GM12878 (cell line): ENCODE results near the gene SPATA24. TPM values are rescaled to one million over a fixed set of nuclear protein-coding genes. Genes with fewer than 3 reads are reported as not detected.

ENCODE experiments used
- ATAC-seq: fragments of 200-7000 bp; cut with Tn5 transposase; 3 replicates; pipeline ENCODE4 v1.9.1; 2020; ENCODE audit warnings: mild to moderate bottlenecking, moderate library complexity
- BruUV-seq: library from RNA; stranded (reverse); fragments of 400-500 nt; replicated peaks from 2 replicates; lab custom pipeline; 2021; lab: Mats Ljungman, UMichigan
- CTCF ChIA-PET: fragments of 300-600 bp; sonication (Branson Sonifier 250); formaldehyde crosslinking; extraction: SDS; loops from one replicate; lab custom pipeline; 2021; ENCODE audit warnings: inconsistent platforms; lab: Yijun Ruan, JAX
- POLR2A ChIA-PET: fragments of 350-600 bp; formaldehyde crosslinking; extraction: SDS; loops from one replicate; lab custom pipeline; 2021; ENCODE audit warnings: inconsistent platforms; lab: Charles Lee
- RAD21 ChIA-PET: fragments of 300-600 bp; sonication (Branson Sonifier 250); formaldehyde crosslinking; loops from one replicate; lab custom pipeline; 2023; ENCODE audit warnings: antibody characterized with exemption; ENCODE audit not compliant: unreplicated experiment; lab: Charles Lee
- SMC1A ChIA-PET: fragments of 300-600 bp; sonication (Branson Sonifier 250); formaldehyde crosslinking; loops from one replicate; lab custom pipeline; 2023; ENCODE audit not compliant: unreplicated experiment, uncharacterized antibody; lab: Charles Lee
- DNase-seq: peaks from one replicate; pipeline ENCODE4 v3.0.0-alpha.2; 2011; ENCODE audit warnings: low read depth, low spot score
- FAIRE-seq: peaks from 3 replicates; lab custom pipeline; 2011; peaks lifted over from hg19 to GRCh38; lab: Jason Lieb, UNC
- H2AFZ ChIP-seq: 2 replicates; pipeline ENCODE4 v1.6.0; 2011; ENCODE audit warnings: low read depth, low read length, control low read depth; ENCODE audit not compliant: control insufficient read depth
- H3K27ac ChIP-seq: 2 replicates; pipeline ENCODE4 v1.5.1; 2011; ENCODE audit warnings: control low read depth; ENCODE audit not compliant: control insufficient read depth, insufficient read depth
- H3K27me3 ChIP-seq, 2 experiments: replicated peaks in 1 of 2; 2 replicates each; pipeline versions ENCODE4 v1.6.0 to v1.6.1; 2011; ENCODE audit warnings: low read length in 1 of 2; ENCODE audit not compliant: control insufficient read depth in 2 of 2, insufficient read depth in 2 of 2
- H3K36me3 ChIP-seq, 2 experiments: 2 replicates each; pipeline ENCODE4 v1.5.1; 2011; ENCODE audit warnings: low read length in 1 of 2; ENCODE audit not compliant: control insufficient read depth in 2 of 2, insufficient read depth in 2 of 2
- H3K4me1 ChIP-seq: 2 replicates; pipeline ENCODE4 v1.6.1; 2011; ENCODE audit warnings: mild to moderate bottlenecking, low read length, moderate library complexity, mixed read lengths; ENCODE audit not compliant: control insufficient read depth, insufficient read depth
- H3K4me2 ChIP-seq: 2 replicates; pipeline ENCODE4 v1.6.0; 2011; ENCODE audit warnings: control low read depth; ENCODE audit not compliant: control insufficient read depth, insufficient read depth
- H3K4me3 ChIP-seq: fragments of 200-600 bp; sonication (generic); 2 replicates; pipeline ENCODE4 v1.5.1; 2016
- H3K79me2 ChIP-seq: 2 replicates; pipeline ENCODE4 v1.6.0; 2011; ENCODE audit warnings: low read length; ENCODE audit not compliant: control insufficient read depth, insufficient read depth
- H3K9ac ChIP-seq: 2 replicates; pipeline ENCODE4 v1.8.0; 2011; ENCODE audit warnings: low read length, control low read depth, mixed read lengths; ENCODE audit not compliant: control insufficient read depth, insufficient read depth
- H3K9me3 ChIP-seq: replicated peaks from 3 replicates; pipeline ENCODE4 v1.5.1; 2011; ENCODE audit warnings: mild to moderate bottlenecking, low read length; ENCODE audit not compliant: control insufficient read depth, insufficient read depth
- H4K20me1 ChIP-seq: 2 replicates; pipeline ENCODE4 v1.6.0; 2011; ENCODE audit not compliant: control insufficient read depth, insufficient read depth
- ATF2 ChIP-seq: IDR thresholded peaks from 2 replicates; pipeline ENCODE4 v1.6.1; 2012; ENCODE audit warnings: low read length, inconsistent platforms
- ATF7 ChIP-seq: fragments of 450-650 bp; IDR thresholded peaks from 2 replicates; pipeline ENCODE4 v1.6.1; 2016; ENCODE audit warnings: low read depth, mild to moderate bottlenecking
- IKZF1 ChIP-seq: fragments of 450-650 bp; conservative IDR thresholded peaks from 2 replicates; pipeline ENCODE4 v1.6.1; 2017; ENCODE audit warnings: antibody characterized with exemption, mild to moderate bottlenecking
- IKZF2 ChIP-seq, 2 experiments: fragments of 450-650 bp; IDR thresholded peaks; 2 replicates each; pipeline ENCODE4 v1.6.1; 2017; ENCODE audit warnings: mild to moderate bottlenecking in 2 of 2, moderate library complexity in 2 of 2
- JUND ChIP-seq: IDR thresholded peaks from 2 replicates; pipeline ENCODE4 v1.6.1; 2012; ENCODE audit warnings: low read depth, mild to moderate bottlenecking, low read length, improper control_type of control experiment, moderate library complexity
- KAT2A ChIP-seq: conservative IDR thresholded peaks from 2 replicates; pipeline ENCODE4 v1.6.1; 2011; ENCODE audit warnings: low read depth, low read length; ENCODE audit not compliant: control insufficient read depth
- NFYA ChIP-seq: IDR thresholded peaks from 2 replicates; pipeline ENCODE4 v1.6.1; 2011; ENCODE audit warnings: low read depth, mild to moderate bottlenecking, low read length, improper control_type of control experiment, borderline replicate concordance
- NFYB ChIP-seq: IDR thresholded peaks from 2 replicates; pipeline ENCODE4 v1.6.1; 2011; ENCODE audit warnings: low read depth, mild to moderate bottlenecking, low read length, improper control_type of control experiment, moderate library complexity; ENCODE audit not compliant: insufficient read depth
- SIN3A ChIP-seq: IDR thresholded peaks from 2 replicates; pipeline ENCODE4 v1.6.1; 2012; ENCODE audit warnings: low read depth, low read length, improper control_type of control experiment
- SRF ChIP-seq, 2 experiments: IDR thresholded peaks; 2 replicates each; pipeline ENCODE4 v1.6.1; 2011; ENCODE audit warnings: low read depth in 2 of 2, low read length in 2 of 2, mild to moderate bottlenecking in 1 of 2, moderate library complexity in 1 of 2
- TBL1XR1 ChIP-seq: IDR thresholded peaks from 2 replicates; pipeline ENCODE4 v1.6.1; 2012; ENCODE audit warnings: low read depth, low read length, improper control_type of control experiment
- USF2 ChIP-seq: IDR thresholded peaks from 2 replicates; pipeline ENCODE4 v1.6.1; 2011; ENCODE audit warnings: low read depth, low read length, improper control_type of control experiment, borderline replicate concordance
- WGBS: methylation state at CpG from one replicate; pipeline ENCODE4 v1.1.6; 2016; ENCODE audit warnings: low lambda C conversion rate; ENCODE audit not compliant: insufficient replicate concordance, insufficient coverage; ENCODE audit errors: missing lambda C conversion rate; 5-methylcytosine and 5-hydroxymethylcytosine counted together
- in situ Hi-C: fragments of 300-500 bp; cut with MboI; formaldehyde crosslinking; loops from 9 replicates; pipeline ENCODE4 v1.14.3; 2018; ENCODE audit warnings: mixed read lengths
- intact Hi-C: fragments of 100-400 bp; cut with micrococcal nuclease; formaldehyde crosslinking; loops from one replicate; pipeline ENCODE4 v1.14.2; 2022; ENCODE audit not compliant: unreplicated experiment
- polyA plus RNA-seq, 11 experiments: library from polyadenylated mRNA; depleted of rRNA in 4 of 11; unstranded in 6 of 11; stranded (reverse) in 5 of 11; fragments of >200 nt; fragmentation: Nextera tagmentation in 4 of 11; fragmentation: Illumina TruSeq in 1 of 11; extraction: Ambion mirVana in 4 of 11; extraction: Trizol in 1 of 11; gene quantifications; 1 replicate in 1 of 11; 2 replicates in 10 of 11; pipeline versions ENCODE4 v1.2.1 to v1.2.3, GENCODE V29; 2011 to 2016; ENCODE audit warnings: inconsistent platforms in 2 of 11, missing spikeins in 2 of 11, low read depth in 1 of 11
- total RNA-seq, 4 experiments: library from RNA; depleted of rRNA in 3 of 4; stranded (reverse); fragments of >200 nt in 3 of 4; fragmentation: Illumina TruSeq in 1 of 4; extraction: Trizol in 1 of 4; gene quantifications; 2 replicates each; pipeline versions ENCODE4 v1.2.1 to v1.2.3, GENCODE V29; 2013 to 2021

SPATA24 gene
- total and polyA plus RNA-seq, 10 of the 15 experiments (the other 5 are each of a cell fraction or from before 2014, with no cell fraction given) = 4.1 to 9.8 (median 7.3) TPM

GRCh38 chr5:139404484-139404840, 573 bp upstream of the SPATA24 start:
- no peaks in the 10 kb centered on the region for H3K27me3 ChIP-seq
- H2AFZ ChIP-seq = peak overlapping the region; percentile 83
- in situ Hi-C loops (no loop called here), intact Hi-C loops (loop anchor here (2.0 kb wide), 1 partner anchor 42 kb away; no protein-coding TSS in a partner anchor)
- no peaks in the 10 kb centered on the region; a peak in 1 of 4 replicates for H3K36me3 ChIP-seq
- FAIRE-seq (no peak), ATAC-seq (no peak), DNase-seq (no peak)
- H3K79me2 ChIP-seq = peaks cover 3% of the 10 kb centered on the region; the same call in 1 of the 2 replicates
- TSS peak; percentile 45 for BruUV-seq
- peak overlapping the region; percentile 85 for H3K4me2 ChIP-seq
- WGBS = 80% methylated on average over 5 of the region's 5 CpGs
- H3K4me3 ChIP-seq = peak overlapping the region; percentile 23; the same call in 1 of the 2 replicates
- H3K27ac ChIP-seq = peak overlapping the region; percentile 83
- POLR2A ChIA-PET = interaction anchor here (0.7 to 7.0 kb wide), 9 partner anchors 11 to 1558 kb away, joined by 3 to 74 read pairs (median 4); partner anchors contain the start of genes DNAJC18 and MZB1
- SMC1A ChIA-PET = interaction anchor here (1.0 to 5.0 kb wide), 4 partner anchors 10 to 62 kb away, joined by 3 to 19 read pairs (median 10); partner anchors contain the start of genes MZB1 and PAIP2
- TF ChIP-seq KAT2A (no peak), SIN3A (no peak), NFYA (no peak)
- RAD21 ChIA-PET = interaction anchor here (1.4 to 3.1 kb wide), 5 partner anchors 11 to 129 kb away, joined by 3 to 17 read pairs (median 10); partner anchors contain the start of genes DNAJC18 and MZB1
- H3K9ac ChIP-seq = peak overlapping the region; percentile 66; the same call in 1 of the 2 replicates
- CTCF ChIA-PET = interaction anchor here (0.9 to 3.5 kb wide), 8 partner anchors 9 to 229 kb away, joined by 3 to 26 read pairs (median 4); partner anchors contain the start of genes DNAJC18 and MZB1
- H4K20me1 ChIP-seq = no peaks in the 10 kb centered on the region
- H3K9me3 ChIP-seq = no peaks in the 10 kb centered on the region; the same call in 2 of the 3 replicates
- H3K4me1 ChIP-seq = peaks cover 30% of the 10 kb centered on the region

DNA sequence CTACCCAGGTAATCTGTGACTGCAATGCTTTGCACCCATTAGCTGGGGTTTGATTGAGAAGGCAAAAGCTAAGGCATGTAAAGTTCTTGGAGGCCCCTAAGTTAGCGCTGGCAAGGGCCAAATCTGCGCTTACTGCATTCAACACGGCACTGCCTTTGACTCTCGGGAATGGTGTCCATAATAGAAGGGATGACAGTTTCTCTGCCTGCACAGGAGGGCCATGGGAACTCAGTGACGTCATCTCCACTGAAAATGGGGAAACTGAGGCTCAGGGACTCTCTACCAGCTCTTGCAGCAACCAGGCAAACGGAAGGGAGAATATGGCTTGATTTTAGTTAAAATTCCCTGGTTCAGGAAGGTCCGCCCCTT, 487 bp downstream of the SPATA24 start:
- FAIRE-seq (no peak), ATAC-seq (no peak), DNase-seq (no peak)
- no peaks in the 10 kb centered on the region; the same call in 2 of the 3 replicates for H3K9me3 ChIP-seq
- in situ Hi-C loops (no loop called here), intact Hi-C loops (no loop called here)
- no peaks in the 10 kb centered on the region; a peak in 1 of 4 replicates for H3K36me3 ChIP-seq
- H3K27ac ChIP-seq = peak overlapping the region; percentile 83
- ChIA-PET CTCF (interaction anchor here (0.7 to 3.5 kb wide), 17 partner anchors 8 to 248 kb away, joined by 3 to 26 read pairs (median 4); partner anchors contain the start of genes DNAJC18, MATR3 and MZB1), RAD21 (interaction anchor here (0.7 to 3.1 kb wide), 11 partner anchors 12 to 152 kb away, joined by 3 to 17 read pairs (median 7); partner anchors contain the start of genes DNAJC18, MZB1 and PAIP2), SMC1A (interaction anchor here (1.0 to 5.0 kb wide), 9 partner anchors 11 to 131 kb away, joined by 3 to 19 read pairs (median 6); partner anchors contain the start of genes MZB1 and PAIP2), POLR2A (interaction anchor here (0.5 to 7.0 kb wide), 12 partner anchors 10 to 247 kb away, joined by 3 to 74 read pairs (median 3); partner anchors contain the start of genes DNAJC18, MZB1 and PAIP2)
- H3K4me3 ChIP-seq = peak overlapping the region; percentile 74
- H3K27me3 ChIP-seq = no peaks in the 10 kb centered on the region
- peaks cover 3% of the 10 kb centered on the region; the same call in 1 of the 2 replicates for H3K79me2 ChIP-seq
- TSS peak; percentile 88 for BruUV-seq
- peaks cover 33% of the 10 kb centered on the region for H3K4me1 ChIP-seq
- WGBS = 5% methylated on average over 7 of the region's 7 CpGs
- H2AFZ ChIP-seq = peak overlapping the region; percentile 70
- H3K9ac ChIP-seq = peak overlapping the region; percentile 67
- H3K4me2 ChIP-seq = peak overlapping the region; percentile 98
- no peaks in the 10 kb centered on the region for H4K20me1 ChIP-seq
- TF ChIP-seq ATF7 (peak; percentile 98), USF2 (no peak), IKZF1 (0 out of 2 replicates have a peak, but pooled peaks have one; percentile 38), SRF (IDR thresholded peaks at IDR 0.05; ENCODE audit: low read depth in 2 of 2, low read length in 2 of 2) (0 out of 4 replicates have a peak, but pooled peaks of 1 of the 2 experiments have one; percentile 41), ATF2 (peak; percentile 94; the same call in 1 of the 2 replicates), JUND (0 out of 2 replicates have a peak, but pooled peaks have one; percentile 46), IKZF2 (IDR thresholded peaks at IDR 0.05) (peak in 1 of 2 experiments; percentile 41; a peak in 2 of 4 replicates), TBL1XR1 (peak; percentile 4; the same call in 1 of the 2 replicates), NFYB (no peak)
